Erythroblast (primary cell): ENCODE results near the gene RADIL.

Experiments
- GATA1 ChIP-seq: IDR thresholded peaks from 2 replicates; pipeline ENCODE4 v1.6.1; 2011; ENCODE audit warnings: low read depth, mild to moderate bottlenecking, control low read depth, low read length, moderate library complexity
- POLR2A ChIP-seq: IDR thresholded peaks from 2 replicates; pipeline ENCODE4 v1.6.1; 2011; ENCODE audit warnings: mild to moderate bottlenecking, low read length

- no peak for TF ChIP-seq POLR2A
- no peak for TF ChIP-seq GATA1
These were observed 85.4 kb downstream of the RADIL start for GRCh38 chr7:4797858-4798705.
